Measurements from ENCODE around the gene HACL1.

Gene HACL1

GRCh38 chr3:15514663-15515340 lies 86.6 kb downstream of the HACL1 start:
- H3K27ac ChIP-seq = no peak overlapping the region
- TF ChIP-seq ZFX (IDR thresholded peaks at IDR 0.05; ENCODE audit: borderline replicate concordance) (no peak), CTCF (IDR thresholded peaks at IDR 0.05) (no peak)

GRCh38 chr3:15513810-15514662 lies 87.3 kb downstream of the HACL1 start:
- H3K27ac ChIP-seq = no peak overlapping the region
- TF ChIP-seq CTCF (IDR thresholded peaks at IDR 0.05) (no peak), ZFX (IDR thresholded peaks at IDR 0.05; ENCODE audit: borderline replicate concordance) (no peak)

- H3K27ac ChIP-seq = no peak overlapping the region
- TF ChIP-seq ZFX (IDR thresholded peaks at IDR 0.05; ENCODE audit: borderline replicate concordance) = no peak
- no peak for TF ChIP-seq CTCF (IDR thresholded peaks at IDR 0.05)
These were observed 88.3 kb downstream of the HACL1 start for GRCh38 chr3:15513116-15513515.

- no peak overlapping the region for H3K27ac ChIP-seq
- TF ChIP-seq CTCF (IDR thresholded peaks at IDR 0.05) = no peak
- TF ChIP-seq ZFX (IDR thresholded peaks at IDR 0.05; ENCODE audit: borderline replicate concordance) = no peak
These were observed 89.2 kb downstream of the HACL1 start for GRCh38 chr3:15512166-15512565.

- H3K27ac ChIP-seq = no peak overlapping the region
- TF ChIP-seq CTCF (IDR thresholded peaks at IDR 0.05) = no peak
- no peak for TF ChIP-seq ZFX (IDR thresholded peaks at IDR 0.05; ENCODE audit: borderline replicate concordance)
These were observed 90.2 kb downstream of the HACL1 start for GRCh38 chr3:15511156-15511555.

Measured in 22Rv1 (cell line).